K562 (cell line): Measurements from ENCODE around the gene SLC38A2. TPM values are rescaled to one million over a fixed set of nuclear protein-coding genes. Genes with fewer than 3 reads are reported as not detected.

ENCODE experiments used
- CC2D1A ChIP-seq: fragments of 450-650 bp; IDR thresholded peaks from 2 replicates; pipeline ENCODE4 v1.6.1; 2017; ENCODE audit warnings: mild to moderate bottlenecking
- CREM ChIP-seq: IDR thresholded peaks from 2 replicates; pipeline ENCODE4 v1.6.1; 2014; ENCODE audit warnings: antibody characterized with exemption, low read depth
- DACH1 ChIP-seq: fragments of 450-650 bp; IDR thresholded peaks from 2 replicates; pipeline ENCODE4 v1.6.1; 2018; ENCODE audit not compliant: partially characterized antibody
- HNRNPL ChIP-seq: fragments of 200-400 bp; formaldehyde crosslinking; IDR thresholded peaks from 2 replicates; pipeline ENCODE4 v1.6.1; 2017; ENCODE audit warnings: low read depth, mild to moderate bottlenecking, low read length
- KLF1 ChIP-seq: fragments of 450-650 bp; IDR thresholded peaks from 2 replicates; pipeline ENCODE4 v1.6.1; 2016; ENCODE audit warnings: missing genetic modification characterization, missing compliant biosample characterization
- ZNF12 ChIP-seq: sonication (generic); formaldehyde crosslinking; IDR thresholded peaks from 2 replicates; pipeline ENCODE4 v1.4.0; 2020; ENCODE audit warnings: mild to moderate bottlenecking, missing genetic modification reagents
- ZNF274 ChIP-seq: IDR thresholded peaks from 2 replicates; pipeline ENCODE4 v1.6.1; 2011; ENCODE audit warnings: low read depth, mild to moderate bottlenecking, low read length, moderate library complexity, borderline replicate concordance
- ZNF77 ChIP-seq: fragments of 250-450 bp; sonication (Bioruptor Pico); IDR thresholded peaks from 2 replicates; pipeline ENCODE4 v1.5.0; 2020
- polyA plus RNA-seq, 8 experiments: library from polyadenylated mRNA; depleted of rRNA in 4 of 8; stranded (reverse) in 5 of 8; unstranded in 3 of 8; fragments of >200 nt; fragmentation: Nextera tagmentation in 2 of 8; fragmentation: Illumina TruSeq in 1 of 8; extraction: Ambion mirVana in 2 of 8; extraction: Trizol in 1 of 8; gene quantifications; 2 replicates each; pipeline versions ENCODE4 v1.2.1 to v1.2.3, GENCODE V29; 2011 to 2014; ENCODE audit warnings: inconsistent platforms in 1 of 8, missing spikeins in 1 of 8
- total RNA-seq, 7 experiments: library from RNA; depleted of rRNA in 6 of 7; stranded (reverse); fragments of >200 nt in 6 of 7; fragmentation: Illumina TruSeq in 2 of 7; extraction: Trizol in 2 of 7; gene quantifications; 2 replicates each; pipeline versions ENCODE4 v1.2.1 to v1.2.3, GENCODE V29; 2011 to 2021; ENCODE audit warnings: low replicate concordance in 1 of 7
- TF ChIP-seq, protein P1 (sequence below), 2 experiments: fragments of 150-350 bp in 1 of 2; IDR thresholded peaks; 2 replicates each; pipeline ENCODE4 v1.6.1; 2012 to 2016; ENCODE audit warnings: low read depth in 2 of 2, low read length in 2 of 2, mild to moderate bottlenecking in 1 of 2, moderate library complexity in 1 of 2

SLC38A2 gene
- total and polyA plus RNA-seq, 9 of the 15 experiments (the other 6 are each of a cell fraction or from before 2014, with no cell fraction given): 98.7 to 292 (median 143) TPM

DNA sequence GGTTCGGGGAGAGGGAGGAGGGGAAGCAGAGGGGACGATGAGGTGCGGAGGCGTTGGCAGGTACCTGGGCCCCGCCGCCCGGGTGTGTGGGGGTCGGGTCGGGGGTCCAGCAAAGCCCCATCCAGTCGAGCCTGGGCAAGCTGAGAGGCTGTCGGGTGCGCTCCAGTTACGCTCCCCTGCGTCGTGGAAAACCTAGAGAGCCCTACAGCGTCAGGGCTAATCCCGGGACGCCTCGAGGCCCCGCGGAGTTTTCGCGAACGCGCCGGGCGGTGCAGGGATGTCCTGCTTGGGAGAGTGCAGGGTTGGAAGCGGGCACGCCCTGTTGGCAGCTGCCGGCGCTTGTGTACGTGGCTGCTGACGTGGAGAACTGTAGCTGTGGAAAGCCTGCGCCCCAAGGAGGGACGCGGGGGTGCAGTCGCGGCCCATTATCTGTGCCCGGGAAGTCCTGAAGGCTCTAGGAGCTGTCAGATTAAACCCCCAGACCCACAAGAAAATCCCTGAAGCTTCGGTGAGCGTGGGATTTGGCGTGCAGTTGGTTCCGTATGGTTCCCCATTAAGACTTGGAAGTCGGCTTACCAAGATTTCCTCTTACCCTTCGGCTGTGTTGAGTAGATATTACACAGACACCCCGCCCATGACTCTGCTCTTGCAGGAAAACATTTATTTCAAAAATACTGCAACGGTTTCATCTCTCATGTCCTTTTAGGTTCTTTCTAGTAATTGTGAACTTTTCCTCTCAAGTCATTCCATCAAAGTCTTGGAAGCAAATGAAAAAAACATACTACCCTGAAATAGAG, 11.3 kb upstream of the SLC38A2 start (continued):
- TF ChIP-seq ZNF274 (no peak), ZNF12 (CRISPR knock-in tag) (no peak; the same call in 1 of the 2 replicates), DACH1 (no peak), KLF1 (tag) (peak; percentile 82; the same call in 1 of the 2 replicates), HNRNPL (no peak), ZNF77 (CRISPR knock-in tag) (no peak), CC2D1A (no peak; the same call in 1 of the 2 replicates), CREM (peak; percentile 86)
- TF ChIP-seq, protein P1, sequence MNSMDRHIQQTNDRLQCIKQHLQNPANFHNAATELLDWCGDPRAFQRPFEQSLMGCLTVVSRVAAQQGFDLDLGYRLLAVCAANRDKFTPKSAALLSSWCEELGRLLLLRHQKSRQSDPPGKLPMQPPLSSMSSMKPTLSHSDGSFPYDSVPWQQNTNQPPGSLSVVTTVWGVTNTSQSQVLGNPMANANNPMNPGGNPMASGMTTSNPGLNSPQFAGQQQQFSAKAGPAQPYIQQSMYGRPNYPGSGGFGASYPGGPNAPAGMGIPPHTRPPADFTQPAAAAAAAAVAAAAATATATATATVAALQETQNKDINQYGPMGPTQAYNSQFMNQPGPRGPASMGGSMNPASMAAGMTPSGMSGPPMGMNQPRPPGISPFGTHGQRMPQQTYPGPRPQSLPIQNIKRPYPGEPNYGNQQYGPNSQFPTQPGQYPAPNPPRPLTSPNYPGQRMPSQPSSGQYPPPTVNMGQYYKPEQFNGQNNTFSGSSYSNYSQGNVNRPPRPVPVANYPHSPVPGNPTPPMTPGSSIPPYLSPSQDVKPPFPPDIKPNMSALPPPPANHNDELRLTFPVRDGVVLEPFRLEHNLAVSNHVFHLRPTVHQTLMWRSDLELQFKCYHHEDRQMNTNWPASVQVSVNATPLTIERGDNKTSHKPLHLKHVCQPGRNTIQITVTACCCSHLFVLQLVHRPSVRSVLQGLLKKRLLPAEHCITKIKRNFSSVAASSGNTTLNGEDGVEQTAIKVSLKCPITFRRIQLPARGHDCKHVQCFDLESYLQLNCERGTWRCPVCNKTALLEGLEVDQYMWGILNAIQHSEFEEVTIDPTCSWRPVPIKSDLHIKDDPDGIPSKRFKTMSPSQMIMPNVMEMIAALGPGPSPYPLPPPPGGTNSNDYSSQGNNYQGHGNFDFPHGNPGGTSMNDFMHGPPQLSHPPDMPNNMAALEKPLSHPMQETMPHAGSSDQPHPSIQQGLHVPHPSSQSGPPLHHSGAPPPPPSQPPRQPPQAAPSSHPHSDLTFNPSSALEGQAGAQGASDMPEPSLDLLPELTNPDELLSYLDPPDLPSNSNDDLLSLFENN (IDR thresholded peaks at IDR 0.05; ENCODE audit: low read depth in 2 of 2, low read length in 2 of 2): 0 out of 4 replicates have a peak, but pooled peaks of 1 of the 2 experiments have one; percentile 5
- TF ChIP-seq, all 486 proteins: peak for 127
